MM.1S (cell line): ENCODE data around the gene KCMF1.
A peak's percentile ranks its signal among the peaks of the same experiment; 100 is the strongest.

ENCODE experiments used
- DNase-seq: peaks from one replicate; pipeline ENCODE4 v3.0.0-alpha.2; 2015
- H2AFZ ChIP-seq: fragments of 300-600 bp; sonication (generic); 2 replicates; pipeline ENCODE4 v1.6.0; 2016; ENCODE audit warnings: antibody characterized with exemption, low read length
- H3F3A ChIP-seq: fragments of 300-600 bp; sonication (generic); 2 replicates; pipeline ENCODE4 v1.6.1; 2016; ENCODE audit warnings: mild to moderate bottlenecking, antibody characterized with exemption, low read length, moderate library complexity, mixed read lengths; ENCODE audit not compliant: insufficient read depth
- H3K27ac ChIP-seq: fragments of 300-600 bp; sonication (generic); 2 replicates; pipeline ENCODE4 v1.5.1; 2016; ENCODE audit warnings: mild to moderate bottlenecking, low read length
- H3K27me3 ChIP-seq: fragments of 300-600 bp; sonication (generic); replicated peaks from 2 replicates; pipeline ENCODE4 v1.6.0; 2016; ENCODE audit warnings: low read length; ENCODE audit not compliant: insufficient read depth
- H3K36me3 ChIP-seq: fragments of 300-600 bp; sonication (generic); replicated peaks from 2 replicates; pipeline ENCODE4 v1.6.1; 2016; ENCODE audit warnings: mild to moderate bottlenecking, low read length, mixed read lengths; ENCODE audit not compliant: insufficient read depth
- H3K4me1 ChIP-seq: fragments of 300-600 bp; sonication (generic); 2 replicates; pipeline ENCODE4 v1.6.1; 2016; ENCODE audit warnings: low read length, mixed read lengths
- H3K4me2 ChIP-seq: fragments of 300-600 bp; sonication (generic); 2 replicates; pipeline ENCODE4 v1.6.0; 2016; ENCODE audit warnings: low read depth, low read length
- H3K4me3 ChIP-seq: fragments of 300-600 bp; sonication (generic); 2 replicates; pipeline ENCODE4 v1.5.1; 2016; ENCODE audit warnings: low read length, mixed read lengths
- H3K79me2 ChIP-seq: fragments of 300-600 bp; sonication (generic); 2 replicates; pipeline ENCODE4 v1.6.1; 2016; ENCODE audit warnings: mixed run types, low read length, mixed read lengths
- H3K9ac ChIP-seq: fragments of 300-600 bp; sonication (generic); 2 replicates; pipeline ENCODE4 v1.6.1; 2016; ENCODE audit warnings: low read length, mixed read lengths
- H3K9me2 ChIP-seq: fragments of 300-600 bp; sonication (generic); replicated peaks from 2 replicates; pipeline ENCODE4 v1.6.1; 2016; ENCODE audit warnings: mild to moderate bottlenecking, low read length, mixed read lengths; ENCODE audit not compliant: insufficient read depth
- H3K9me3 ChIP-seq: fragments of 300-600 bp; sonication (generic); replicated peaks from 2 replicates; pipeline ENCODE4 v1.6.1; 2016; ENCODE audit warnings: mild to moderate bottlenecking, low read length, mixed read lengths; ENCODE audit not compliant: insufficient read depth
- H4K20me1 ChIP-seq: fragments of 300-600 bp; sonication (generic); 2 replicates; pipeline ENCODE4 v1.6.1; 2016; ENCODE audit warnings: mild to moderate bottlenecking, low read length, moderate library complexity, mixed read lengths; ENCODE audit not compliant: insufficient read depth
- CTCF ChIP-seq: fragments of 300-600 bp; sonication (generic); IDR thresholded peaks from 2 replicates; pipeline ENCODE4 v1.5.1; 2016; ENCODE audit warnings: antibody characterized with exemption, low read length, mixed read lengths
- EZH2 ChIP-seq: fragments of 300-600 bp; sonication (generic); optimal IDR thresholded peaks from 2 replicates; pipeline ENCODE3; 2017; ENCODE audit warnings: low read depth, mild to moderate bottlenecking, antibody characterized with exemption, low read length, mixed read lengths
- EZH2phosphoT487 ChIP-seq: fragments of 300-600 bp; sonication (generic); IDR thresholded peaks from 2 replicates; pipeline ENCODE4 v1.6.1; 2018; ENCODE audit warnings: antibody characterized with exemption, low read length

KCMF1 gene

DNA sequence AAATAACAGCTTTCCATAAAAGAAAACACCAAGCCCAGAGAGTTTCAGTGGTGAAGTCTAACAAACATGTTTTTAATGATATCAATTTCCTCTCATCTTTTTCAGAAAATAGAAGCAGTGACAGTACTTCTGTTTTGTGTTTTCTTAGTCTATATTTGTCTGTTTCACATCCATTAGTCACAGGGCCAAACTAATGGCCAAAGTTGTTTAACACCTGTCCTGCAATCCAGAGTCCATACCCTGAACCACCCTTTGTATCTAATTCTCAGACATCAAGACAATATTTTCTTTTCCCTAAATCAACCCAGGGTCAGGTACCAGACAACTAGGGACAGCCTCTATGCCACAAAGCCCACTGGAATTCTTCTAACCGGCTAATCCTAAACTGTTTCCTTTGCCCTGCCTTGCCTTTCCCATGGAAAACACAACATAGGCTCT, 39.6 kb upstream of the KCMF1 start:
- no peaks in the 10 kb centered on the region for H3K9me3 ChIP-seq
- H3K79me2 ChIP-seq: no peaks in the 10 kb centered on the region
- H3K4me1 ChIP-seq: peaks cover 12% of the 10 kb centered on the region
- peak overlapping the region; percentile 72 for H3K27ac ChIP-seq
- no peak overlapping the region for H3K4me3 ChIP-seq
- H3K27me3 ChIP-seq: no peaks in the 10 kb centered on the region
- H2AFZ ChIP-seq: peak overlapping the region; percentile 16; the same call in 1 of the 2 replicates
- H3K9ac ChIP-seq: no peak overlapping the region; the same call in 1 of the 2 replicates
- H3F3A ChIP-seq: peaks cover 19% of the 10 kb centered on the region
- TF ChIP-seq EZH2 (no peak), CTCF (no peak), EZH2phosphoT487 (no peak)
- DNase-seq: peak; percentile 66
- peak overlapping the region; percentile 63 for H3K4me2 ChIP-seq
- H4K20me1 ChIP-seq: no peaks in the 10 kb centered on the region
- H3K9me2 ChIP-seq: no peaks in the 10 kb centered on the region
- no peaks in the 10 kb centered on the region for H3K36me3 ChIP-seq

- Histone ChIP-seq H3F3A (peaks cover 32% of the 10 kb centered on the region), H3K27me3 (no peaks in the 10 kb centered on the region), H3K36me3 (no peaks in the 10 kb centered on the region), H3K79me2 (no peaks in the 10 kb centered on the region), H3K9me3 (no peaks in the 10 kb centered on the region), H4K20me1 (no peaks in the 10 kb centered on the region), H3K4me3 (no peak overlapping the region), H3K4me1 (peaks cover 31% of the 10 kb centered on the region), H3K27ac (peak overlapping the region; percentile 97; the same call in 1 of the 2 replicates), H3K4me2 (peak overlapping the region; percentile 16; the same call in 1 of the 2 replicates), H3K9me2 (no peaks in the 10 kb centered on the region), H3K9ac (no peak overlapping the region), H2AFZ (no peak overlapping the region)
- TF ChIP-seq EZH2phosphoT487: no peak
- DNase-seq: peak; percentile 16
These were observed 32.6 kb upstream of the KCMF1 start for GRCh38 chr2:84938194-84938879.

GRCh38 chr2:84939426-84940087, 31.4 kb upstream of the KCMF1 start:
- Histone ChIP-seq H3K9ac (peak overlapping the region; percentile 75), H3K36me3 (no peaks in the 10 kb centered on the region), H4K20me1 (no peaks in the 10 kb centered on the region), H3K9me2 (no peaks in the 10 kb centered on the region), H2AFZ (peak overlapping the region; percentile 79), H3K27me3 (no peaks in the 10 kb centered on the region), H3K4me3 (peak overlapping the region; percentile 63), H3K9me3 (no peaks in the 10 kb centered on the region), H3K27ac (peak overlapping the region; percentile 97), H3F3A (peaks cover 32% of the 10 kb centered on the region), H3K4me1 (peaks cover 32% of the 10 kb centered on the region), H3K4me2 (peak overlapping the region; percentile 86), H3K79me2 (no peaks in the 10 kb centered on the region)
- DNase-seq: peak; percentile 97
- no peak for TF ChIP-seq EZH2phosphoT487
- TF ChIP-seq CTCF: peak; percentile 21
- TF ChIP-seq EZH2: no peak
